ENCODE data around the gene MAU2. TPM values are rescaled to one million over a fixed set of nuclear protein-coding genes. Genes with fewer than 3 reads are reported as not detected.

The MAU2 gene
- total RNA-seq, 1 donor from 2014 or later, result 69.7 TPM

DNA sequence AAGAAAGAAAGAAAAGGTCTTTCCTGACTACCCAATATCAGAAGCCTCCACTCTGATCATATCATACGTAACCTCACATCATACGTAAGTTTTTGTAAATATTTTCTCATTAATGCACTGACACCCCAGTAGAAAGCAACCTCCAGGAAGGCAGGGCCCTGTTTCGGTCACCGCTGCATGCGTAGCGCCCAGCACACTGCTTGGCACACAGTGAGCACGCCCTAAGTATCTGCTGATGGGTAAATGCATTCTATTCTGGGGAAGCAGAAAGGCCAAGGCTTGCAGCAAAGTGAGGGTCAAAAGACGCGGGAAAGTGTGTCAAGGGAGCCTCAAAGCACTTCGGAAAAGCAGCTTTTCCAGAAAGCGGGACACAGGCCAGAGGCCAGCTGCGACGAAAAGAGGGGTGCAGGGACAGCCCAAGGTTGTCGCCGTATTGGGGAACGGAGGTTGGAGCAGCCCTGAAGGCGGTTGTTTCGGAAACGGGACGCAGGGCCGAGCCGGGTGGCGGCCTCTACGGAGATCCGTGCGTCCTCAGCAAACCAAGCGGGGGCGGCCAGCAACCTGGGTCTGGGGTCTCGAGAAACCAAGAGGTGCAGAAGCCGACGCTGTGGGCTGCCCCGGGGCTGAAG is 783 bp upstream of the MAU2 start:
- peaks cover 35% of the 10 kb centered on the region for H3K4me1 ChIP-seq
- no peaks in the 10 kb centered on the region for H3K9me3 ChIP-seq
- H3K36me3 ChIP-seq, result peaks cover 35% of the 10 kb centered on the region
- ATAC-seq (peak; percentile 8 to 14), DNase-seq (no peak)
- peak overlapping the region; percentile 95 for H3K27ac ChIP-seq
- no peaks in the 10 kb centered on the region for H3K27me3 ChIP-seq (ENCODE audit: low read depth)
- intact Hi-C loops (cut with DNase I), result no loop called here
- H3K4me3 ChIP-seq, result peak overlapping the region; percentile 99
- TF ChIP-seq, protein P1, sequence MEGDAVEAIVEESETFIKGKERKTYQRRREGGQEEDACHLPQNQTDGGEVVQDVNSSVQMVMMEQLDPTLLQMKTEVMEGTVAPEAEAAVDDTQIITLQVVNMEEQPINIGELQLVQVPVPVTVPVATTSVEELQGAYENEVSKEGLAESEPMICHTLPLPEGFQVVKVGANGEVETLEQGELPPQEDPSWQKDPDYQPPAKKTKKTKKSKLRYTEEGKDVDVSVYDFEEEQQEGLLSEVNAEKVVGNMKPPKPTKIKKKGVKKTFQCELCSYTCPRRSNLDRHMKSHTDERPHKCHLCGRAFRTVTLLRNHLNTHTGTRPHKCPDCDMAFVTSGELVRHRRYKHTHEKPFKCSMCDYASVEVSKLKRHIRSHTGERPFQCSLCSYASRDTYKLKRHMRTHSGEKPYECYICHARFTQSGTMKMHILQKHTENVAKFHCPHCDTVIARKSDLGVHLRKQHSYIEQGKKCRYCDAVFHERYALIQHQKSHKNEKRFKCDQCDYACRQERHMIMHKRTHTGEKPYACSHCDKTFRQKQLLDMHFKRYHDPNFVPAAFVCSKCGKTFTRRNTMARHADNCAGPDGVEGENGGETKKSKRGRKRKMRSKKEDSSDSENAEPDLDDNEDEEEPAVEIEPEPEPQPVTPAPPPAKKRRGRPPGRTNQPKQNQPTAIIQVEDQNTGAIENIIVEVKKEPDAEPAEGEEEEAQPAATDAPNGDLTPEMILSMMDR (IDR thresholded peaks at IDR 0.05), result no peak

DNA sequence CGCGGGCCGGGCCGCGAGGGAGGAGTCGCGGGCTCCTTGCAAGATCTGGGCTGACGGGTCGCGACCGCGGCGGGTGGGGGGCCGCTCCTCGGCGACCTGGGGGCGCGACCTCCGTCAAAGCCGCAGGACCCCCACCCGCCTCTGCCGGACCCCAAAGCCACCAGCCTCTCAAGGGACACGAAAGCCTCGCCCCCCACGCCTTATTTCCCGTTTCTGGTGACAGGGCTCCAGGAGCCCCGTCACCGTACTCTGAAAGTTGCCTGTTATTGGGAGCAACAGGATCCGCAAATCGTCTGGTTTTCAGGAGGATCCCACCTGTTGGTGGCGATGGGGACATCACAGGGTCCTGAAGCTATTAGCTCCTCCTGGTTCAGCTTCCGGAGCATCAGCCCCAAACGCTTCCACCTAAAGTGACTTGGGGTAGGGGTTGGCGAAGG is 530 bp downstream of the MAU2 start:
- Histone ChIP-seq H3K27ac (peak overlapping the region; percentile 95), H3K4me1 (peaks cover 35% of the 10 kb centered on the region), H3K4me3 (peak overlapping the region; percentile 99), H3K36me3 (peaks cover 35% of the 10 kb centered on the region), H3K27me3 (ENCODE audit: low read depth) (no peaks in the 10 kb centered on the region), H3K9me3 (no peaks in the 10 kb centered on the region)
- TF ChIP-seq, protein P1 (IDR thresholded peaks at IDR 0.05), result no peak
- DNase-seq, result no peak
- peak; percentile 5 to 12 for ATAC-seq
- intact Hi-C loops (cut with DNase I), result no loop called here

DNA sequence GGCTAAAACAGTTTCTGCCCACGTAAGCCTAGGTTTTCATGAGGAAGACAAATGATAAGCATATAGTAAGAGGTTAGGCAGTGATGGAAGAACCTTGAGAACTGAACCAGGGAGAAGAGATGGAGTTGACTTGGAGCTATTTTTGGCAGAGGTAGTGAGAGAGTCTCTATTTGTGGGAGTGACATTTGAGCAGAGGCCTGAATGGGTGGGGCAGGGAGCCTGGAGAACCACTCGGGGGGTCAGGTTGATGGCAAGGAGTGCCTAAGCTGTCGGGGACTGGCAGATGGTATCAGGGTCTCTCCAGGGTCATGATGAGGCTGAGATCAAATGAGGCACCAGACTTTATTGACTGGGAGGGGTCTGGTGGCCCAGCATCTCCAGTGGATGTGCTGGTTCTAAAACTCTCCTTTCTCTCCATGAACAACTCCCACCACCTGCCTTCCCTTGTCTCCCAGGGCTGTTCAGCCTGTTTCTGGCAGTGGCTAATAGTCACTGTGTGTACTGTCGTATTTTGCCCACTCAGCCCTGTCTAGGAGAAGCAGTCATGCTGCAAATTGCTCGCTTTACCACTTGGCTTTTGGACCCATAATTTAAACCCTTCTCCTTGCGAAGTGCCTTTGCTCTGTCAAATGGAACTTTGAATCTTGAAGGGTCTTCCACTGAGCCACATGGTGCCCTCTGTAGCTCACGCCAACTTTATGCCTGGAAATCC is 3.6 kb downstream of the MAU2 start:
- intact Hi-C loops (cut with DNase I), result no loop called here
- DNase-seq, result no peak
- no peak for ATAC-seq
- H3K27me3 ChIP-seq (ENCODE audit: low read depth), result no peaks in the 10 kb centered on the region
- TF ChIP-seq, protein P1 (IDR thresholded peaks at IDR 0.05), result no peak
- no peaks in the 10 kb centered on the region for H3K9me3 ChIP-seq
- no peak overlapping the region for H3K4me3 ChIP-seq
- H3K27ac ChIP-seq, result no peak overlapping the region
- peaks cover 38% of the 10 kb centered on the region for H3K4me1 ChIP-seq
- H3K36me3 ChIP-seq, result peaks cover 51% of the 10 kb centered on the region

DNA sequence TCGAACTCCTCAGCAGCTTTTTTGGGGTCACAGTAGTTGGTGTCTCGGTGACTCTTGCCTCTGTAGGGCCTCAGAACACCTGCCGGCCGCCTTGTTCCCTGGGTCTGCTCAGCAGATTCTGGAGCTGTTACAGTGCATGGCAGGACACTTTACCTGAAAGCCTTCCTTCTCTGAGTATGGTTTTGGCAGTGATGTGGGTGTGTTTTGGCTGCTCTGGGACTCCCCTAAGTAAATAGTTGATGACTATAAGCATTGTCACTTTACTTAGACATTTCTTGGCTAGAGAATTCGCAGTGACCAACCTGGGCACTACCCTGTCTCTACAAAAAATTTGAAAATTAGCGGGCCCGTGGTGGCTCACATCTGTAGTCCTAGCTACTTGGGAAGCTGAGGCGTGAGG is 7.0 kb downstream of the MAU2 start:
- no peak for ATAC-seq
- H3K4me3 ChIP-seq, result no peak overlapping the region

DNA sequence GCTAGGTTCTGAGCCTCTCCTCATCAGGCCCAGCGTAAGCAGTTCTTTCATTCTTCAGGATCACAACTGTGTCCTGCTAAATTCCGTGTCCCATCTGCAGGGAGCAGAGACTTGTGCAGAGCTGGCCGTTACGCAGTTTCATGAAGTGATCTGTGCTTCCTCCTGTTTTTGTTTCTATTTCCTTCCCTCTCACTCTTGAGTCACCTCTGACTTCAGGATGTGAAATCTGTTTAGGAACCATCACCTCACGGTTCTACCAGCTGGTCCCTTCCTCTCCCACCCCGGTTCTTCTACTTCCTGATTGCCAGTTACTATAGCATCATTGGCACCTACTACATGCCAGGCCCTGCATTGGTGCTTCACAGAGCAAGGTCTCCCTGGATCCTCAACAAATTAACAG is 8.5 kb downstream of the MAU2 start:
- Histone ChIP-seq H3K4me3 (no peak overlapping the region), H3K4me1 (peaks cover 16% of the 10 kb centered on the region), H3K36me3 (peaks cover 89% of the 10 kb centered on the region), H3K27me3 (ENCODE audit: low read depth) (no peaks in the 10 kb centered on the region), H3K9me3 (no peaks in the 10 kb centered on the region), H3K27ac (no peak overlapping the region)
- TF ChIP-seq, protein P1 (IDR thresholded peaks at IDR 0.05), result no peak
- peak in 1 of 2 donors; percentile 49 for ATAC-seq
- intact Hi-C loops (cut with DNase I), result no loop called here
- no peak for DNase-seq

More for the DNA sequence above, 7.0 kb downstream of the MAU2 start:
- no peaks in the 10 kb centered on the region for H3K9me3 ChIP-seq
- peaks cover 21% of the 10 kb centered on the region for H3K4me1 ChIP-seq
- no peak for DNase-seq
- TF ChIP-seq, protein P1 (IDR thresholded peaks at IDR 0.05), result no peak
- H3K27ac ChIP-seq, result no peak overlapping the region
- intact Hi-C loops (cut with DNase I), result no loop called here
- H3K36me3 ChIP-seq, result peaks cover 85% of the 10 kb centered on the region
- no peaks in the 10 kb centered on the region for H3K27me3 ChIP-seq (ENCODE audit: low read depth)
